CD14-positive monocyte (primary cell): ENCODE measurements around the gene LCN2. TPM values are rescaled to one million over a fixed set of nuclear protein-coding genes. Genes with fewer than 3 reads are reported as not detected.

Source experiments
- DNase-seq, 3 donors: peaks; one replicate each; pipeline ENCODE4 v3.0.0-alpha.2; 2011 to 2022
- H2AFZ ChIP-seq: 2 replicates; pipeline ENCODE4 v1.6.0; 2012; ENCODE audit warnings: mild to moderate bottlenecking, low read depth, low read length, inconsistent platforms; ENCODE audit not compliant: insufficient read depth, poor library complexity, severe bottlenecking
- H3K27ac ChIP-seq, 2 donors: 1 replicate in 1 of 2; 2 replicates in 1 of 2; pipeline ENCODE4 v1.5.1; 2012 to 2013; ENCODE audit warnings: low read length in 2 of 2, control low read depth in 1 of 2, inconsistent platforms in 1 of 2, low read depth in 1 of 2, mild to moderate bottlenecking in 1 of 2
- H3K27me3 ChIP-seq, 2 donors: one replicate each; pipeline versions ENCODE4 v1.6.0 to v1.6.1; 2011 to 2013; ENCODE audit warnings: low read length in 2 of 2; ENCODE audit not compliant: control insufficient read depth in 2 of 2, insufficient read depth in 2 of 2
- H3K36me3 ChIP-seq, 2 donors: replicated peaks in 1 of 2; 1 replicate in 1 of 2; 2 replicates in 1 of 2; pipeline versions ENCODE4 v1.5.1 to v1.6.1; 2012 to 2013; ENCODE audit warnings: low read length in 2 of 2, control low read depth in 1 of 2, inconsistent platforms in 1 of 2, mild to moderate bottlenecking in 1 of 2; ENCODE audit not compliant: insufficient read depth in 2 of 2, control insufficient read depth in 1 of 2
- H3K4me1 ChIP-seq, 2 donors: 1 replicate in 1 of 2; 2 replicates in 1 of 2; pipeline versions ENCODE4 v1.5.1 to v1.6.1; 2012 to 2013; ENCODE audit warnings: low read length in 2 of 2, control low read depth in 1 of 2, inconsistent platforms in 1 of 2, mild to moderate bottlenecking in 1 of 2, moderate library complexity in 1 of 2; ENCODE audit not compliant: insufficient read depth in 2 of 2, control insufficient read depth in 1 of 2
- H3K4me2 ChIP-seq: replicated peaks from 2 replicates; pipeline ENCODE3; 2012; ENCODE audit warnings: low read length, moderate library complexity, mild to moderate bottlenecking; ENCODE audit not compliant: poor library complexity, severe bottlenecking; ENCODE audit errors: extremely low read depth
- H3K4me3 ChIP-seq, 3 experiments: fragments of 200-600 bp in 1 of 3; sonication (generic) in 1 of 3; replicated peaks in 1 of 3; 1 replicate in 2 of 3; 2 replicates in 1 of 3; pipeline ENCODE4 v1.5.1; 2011 to 2013; ENCODE audit warnings: low read length in 3 of 3, mild to moderate bottlenecking in 3 of 3, control low read depth in 2 of 3, low read depth in 2 of 3, inconsistent platforms in 1 of 3, moderate library complexity in 1 of 3
- H3K79me2 ChIP-seq: 2 replicates; pipeline ENCODE4 v1.6.0; 2012; ENCODE audit warnings: mild to moderate bottlenecking, control low read depth, inconsistent platforms, low read length, moderate library complexity; ENCODE audit not compliant: insufficient read depth
- H3K9ac ChIP-seq: 2 replicates; pipeline ENCODE4 v1.6.0; 2017; ENCODE audit warnings: low read length, mild to moderate bottlenecking; ENCODE audit not compliant: insufficient read depth, poor library complexity, severe bottlenecking
- H3K9me3 ChIP-seq, 2 donors: replicated peaks in 1 of 2; 1 replicate in 1 of 2; 2 replicates in 1 of 2; pipeline versions ENCODE4 v1.5.1 to v1.6.1; 2012 to 2013; ENCODE audit warnings: low read length in 2 of 2, control low read depth in 1 of 2; ENCODE audit not compliant: control insufficient read depth in 1 of 2, insufficient read depth in 1 of 2
- H4K20me1 ChIP-seq: 2 replicates; pipeline ENCODE4 v1.6.0; 2012; ENCODE audit warnings: mild to moderate bottlenecking, low read length, control low read depth, moderate library complexity; ENCODE audit not compliant: insufficient read depth
- H3K27ac Mint-ChIP-seq, 7 donors: one replicate each; pipeline ENCODE4 v1.8.0; 2020; ENCODE audit warnings: mild to moderate bottlenecking in 7 of 7, mixed read lengths in 7 of 7, moderate library complexity in 6 of 7, inconsistent platforms in 2 of 7
- H3K27me3 Mint-ChIP-seq, 3 donors: one replicate each; pipeline ENCODE4 v1.8.0; 2021 to 2022; ENCODE audit warnings: low read depth in 3 of 3, mild to moderate bottlenecking in 3 of 3, mixed read lengths in 3 of 3, moderate library complexity in 3 of 3, inconsistent platforms in 1 of 3
- H3K36me3 Mint-ChIP-seq, 2 donors: one replicate each; pipeline ENCODE4 v1.8.0; 2020; ENCODE audit warnings: mixed read lengths in 2 of 2, inconsistent platforms in 1 of 2, mild to moderate bottlenecking in 1 of 2
- H3K4me1 Mint-ChIP-seq: one replicate; pipeline ENCODE4 v1.8.0; 2020; ENCODE audit warnings: mild to moderate bottlenecking, mixed read lengths
- H3K4me3 Mint-ChIP-seq, 2 donors: one replicate each; pipeline ENCODE4 v1.8.0; 2020; ENCODE audit warnings: mild to moderate bottlenecking in 2 of 2, mixed read lengths in 2 of 2, moderate library complexity in 1 of 2
- H3K9me3 Mint-ChIP-seq, 7 donors: one replicate each; pipeline ENCODE4 v1.8.0; 2020 to 2022; ENCODE audit warnings: mixed read lengths in 7 of 7, mild to moderate bottlenecking in 6 of 7, moderate library complexity in 6 of 7, inconsistent platforms in 2 of 7
- WGBS: methylation state at CpG from one replicate; pipeline ENCODE4 v1.1.5; 2013; ENCODE audit warnings: missing lambda C conversion rate; ENCODE audit not compliant: insufficient coverage; 5-methylcytosine and 5-hydroxymethylcytosine counted together
- intact Hi-C, 2 donors: fragments of 100-400 bp; cut with micrococcal nuclease; formaldehyde crosslinking; loops; one replicate each; pipeline versions ENCODE4 v1.15.0 to v1.15.1; 2023
- polyA plus RNA-seq, 3 donors: library from polyadenylated mRNA; depleted of rRNA in 1 of 3; unstranded in 2 of 3; stranded (reverse) in 1 of 3; fragments of 300-500 nt in 2 of 3; fragments of >200 nt in 1 of 3; fragmentation: Illumina TruSeq in 2 of 3; gene quantifications; 1 replicate in 2 of 3; 2 replicates in 1 of 3; pipeline ENCODE4 v1.2.3, GENCODE V29; 2012 to 2021
- TF ChIP-seq, protein P1 (sequence below): fragments of 200-600 bp; IDR thresholded peaks from one replicate; pipeline ENCODE4 v1.8.0; 2022; ENCODE audit warnings: antibody characterized with exemption, mild to moderate bottlenecking

Gene LCN2
- polyA plus RNA-seq, 3 donors, result 0.83 TPM; not detected in 2

DNA sequence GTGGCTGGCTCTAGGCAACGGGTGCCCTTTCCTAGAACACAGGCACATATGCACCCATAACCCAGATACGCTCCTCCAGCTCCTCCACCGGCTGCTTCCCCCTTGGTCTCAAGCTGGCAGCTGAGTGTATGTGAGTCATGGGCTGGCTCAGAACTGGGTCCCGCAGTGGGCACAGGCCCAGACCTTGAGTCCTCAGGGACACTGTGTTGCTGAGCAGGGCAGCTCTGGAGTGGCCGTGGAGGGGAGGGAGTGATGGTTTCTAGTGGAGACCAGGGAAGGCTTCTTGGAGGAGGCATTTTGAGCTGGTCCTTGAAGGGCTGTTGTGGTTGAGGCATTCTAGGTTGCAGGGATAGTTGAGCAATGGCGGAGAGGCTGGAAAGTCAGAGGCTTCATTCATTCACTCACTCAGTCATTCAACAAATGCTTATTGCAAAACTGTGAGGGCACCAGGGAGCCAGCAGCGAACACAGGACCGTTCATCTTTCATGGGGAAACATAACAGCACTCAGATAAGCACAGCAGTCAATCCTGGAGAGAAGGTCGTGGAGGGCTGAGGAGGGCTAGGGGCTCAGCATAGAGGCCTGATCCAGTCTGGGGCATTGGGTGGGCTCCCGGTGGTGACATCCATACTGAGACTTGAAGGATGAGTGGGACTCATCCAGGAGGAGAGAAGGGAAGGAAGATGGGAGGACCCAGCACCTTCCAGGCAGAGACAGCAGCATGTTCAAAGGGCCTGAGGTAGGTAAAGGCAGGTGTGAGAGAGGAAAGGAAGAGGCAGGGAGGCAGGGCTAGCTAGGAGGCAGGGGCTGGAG lies 13.2 kb downstream of the LCN2 start:
- H3K4me1 ChIP-seq, result peaks cover 16 to 20% of the 10 kb centered on the region in 2 donors
- H3K4me3 ChIP-seq, result no peak overlapping the region
- H3K79me2 ChIP-seq, result peaks cover 8% of the 10 kb centered on the region
- Mint-ChIP-seq H3K4me1 (peaks cover 15% of the 10 kb centered on the region), H3K36me3 (peaks cover 32 to 46% of the 10 kb centered on the region in 2 donors), H3K9me3 (no peaks in the 10 kb centered on the region), H3K27ac (peak overlapping the region in 3 of 7 donors; percentile 4 to 31 (median 22)), H3K27me3 (peaks cover 0 to 5% (median 0%) of the 10 kb centered on the region in 3 donors), H3K4me3 (no peak overlapping the region)
- TF ChIP-seq, protein P1, sequence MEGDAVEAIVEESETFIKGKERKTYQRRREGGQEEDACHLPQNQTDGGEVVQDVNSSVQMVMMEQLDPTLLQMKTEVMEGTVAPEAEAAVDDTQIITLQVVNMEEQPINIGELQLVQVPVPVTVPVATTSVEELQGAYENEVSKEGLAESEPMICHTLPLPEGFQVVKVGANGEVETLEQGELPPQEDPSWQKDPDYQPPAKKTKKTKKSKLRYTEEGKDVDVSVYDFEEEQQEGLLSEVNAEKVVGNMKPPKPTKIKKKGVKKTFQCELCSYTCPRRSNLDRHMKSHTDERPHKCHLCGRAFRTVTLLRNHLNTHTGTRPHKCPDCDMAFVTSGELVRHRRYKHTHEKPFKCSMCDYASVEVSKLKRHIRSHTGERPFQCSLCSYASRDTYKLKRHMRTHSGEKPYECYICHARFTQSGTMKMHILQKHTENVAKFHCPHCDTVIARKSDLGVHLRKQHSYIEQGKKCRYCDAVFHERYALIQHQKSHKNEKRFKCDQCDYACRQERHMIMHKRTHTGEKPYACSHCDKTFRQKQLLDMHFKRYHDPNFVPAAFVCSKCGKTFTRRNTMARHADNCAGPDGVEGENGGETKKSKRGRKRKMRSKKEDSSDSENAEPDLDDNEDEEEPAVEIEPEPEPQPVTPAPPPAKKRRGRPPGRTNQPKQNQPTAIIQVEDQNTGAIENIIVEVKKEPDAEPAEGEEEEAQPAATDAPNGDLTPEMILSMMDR, result no peak
- no peaks in the 10 kb centered on the region for H3K9me3 ChIP-seq
- H3K4me2 ChIP-seq, result no peak overlapping the region
- WGBS, result 100% methylated on average over 5 of the region's 10 CpGs
- no peak overlapping the region for H2AFZ ChIP-seq
- intact Hi-C loops, result no loop called here
- peaks cover 34 to 41% of the 10 kb centered on the region in 2 donors for H3K36me3 ChIP-seq
- no peak overlapping the region for H3K9ac ChIP-seq
- no peak overlapping the region for H3K27ac ChIP-seq
- H3K27me3 ChIP-seq, result no peaks in the 10 kb centered on the region
- no peaks in the 10 kb centered on the region for H4K20me1 ChIP-seq
- no peak for DNase-seq

DNA sequence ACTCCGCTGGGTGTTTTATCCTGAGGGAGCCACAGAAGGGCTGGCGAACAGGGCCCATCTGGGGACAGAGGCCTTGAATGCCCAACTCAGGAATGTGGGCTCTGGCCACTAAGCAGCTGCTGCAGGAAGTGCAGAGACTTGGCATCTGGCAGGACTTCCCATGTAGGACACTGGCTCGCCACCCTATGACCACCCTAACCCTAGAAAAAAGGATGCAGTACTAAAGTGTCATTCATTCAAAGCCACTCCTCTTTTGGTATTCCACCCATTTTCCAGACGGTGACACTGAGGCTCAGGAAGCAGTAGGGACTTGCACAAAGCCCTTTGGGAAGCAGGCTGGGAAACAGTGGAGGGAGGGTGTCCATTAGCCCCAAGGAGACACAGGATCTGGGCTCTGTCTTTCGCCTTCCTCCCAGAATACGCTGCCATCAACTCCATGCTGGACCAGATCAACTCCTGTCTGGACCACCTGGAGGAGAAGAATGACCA lies 13.8 kb downstream of the LCN2 start:
- H3K36me3 Mint-ChIP-seq, result peaks cover 39 to 53% of the 10 kb centered on the region in 2 donors
- no peak overlapping the region for H3K27ac Mint-ChIP-seq
- no peak overlapping the region for H3K27ac ChIP-seq
- H3K4me3 ChIP-seq, result no peak overlapping the region
- H3K9me3 Mint-ChIP-seq, result no peaks in the 10 kb centered on the region
- no peaks in the 10 kb centered on the region for H4K20me1 ChIP-seq
- H3K4me1 ChIP-seq, result peaks cover 16 to 20% of the 10 kb centered on the region in 2 donors
- TF ChIP-seq, protein P1, result no peak
- no peak overlapping the region for H3K9ac ChIP-seq
- H2AFZ ChIP-seq, result no peak overlapping the region
- 92% methylated on average over 4 of the region's 6 CpGs for WGBS
- no peaks in the 10 kb centered on the region for H3K9me3 ChIP-seq
- DNase-seq, result no peak
- intact Hi-C loops, result no loop called here
- H3K27me3 Mint-ChIP-seq, result peaks cover 0 to 5% (median 0%) of the 10 kb centered on the region in 3 donors
- peaks cover 40 to 47% of the 10 kb centered on the region in 2 donors for H3K36me3 ChIP-seq
- no peaks in the 10 kb centered on the region for H3K27me3 ChIP-seq
- H3K4me3 Mint-ChIP-seq, result no peak overlapping the region
- H3K79me2 ChIP-seq, result peaks cover 8% of the 10 kb centered on the region
- H3K4me2 ChIP-seq, result no peak overlapping the region
- H3K4me1 Mint-ChIP-seq, result peaks cover 15% of the 10 kb centered on the region
